SK-N-MC (cell line): ENCODE data around the gene NFAT5.
A peak's percentile ranks its signal among the peaks of the same experiment; 100 is the strongest.

Source experiments
- DNase-seq: peaks from one replicate; pipeline ENCODE4 v3.0.0-alpha.2; 2011; ENCODE audit warnings: low read depth, low spot score
- H3K27ac ChIP-seq: fragments of 200-600 bp; sonication (generic); 2 replicates; pipeline ENCODE4 v1.5.1; 2016; ENCODE audit warnings: mixed run types
- H3K36me3 ChIP-seq: fragments of 200-600 bp; sonication (generic); 2 replicates; pipeline ENCODE4 v1.6.1; 2017; ENCODE audit warnings: antibody characterized with exemption, low read length, mixed read lengths; ENCODE audit not compliant: insufficient read depth
- H3K4me3 ChIP-seq: fragments of 200-600 bp; sonication (generic); 2 replicates; pipeline ENCODE4 v1.5.1; 2016
- H3K9ac ChIP-seq: fragments of 200-600 bp; sonication (generic); 2 replicates; pipeline ENCODE4 v1.8.0; 2017; ENCODE audit warnings: mixed run types, mixed read lengths; ENCODE audit not compliant: insufficient read length
- H3K9me3 ChIP-seq: fragments of 200-600 bp; sonication (generic); 2 replicates; pipeline ENCODE4 v1.6.1; 2017; ENCODE audit warnings: low read depth, mild to moderate bottlenecking, antibody characterized with exemption, low read length, moderate library complexity, mixed read lengths
- EZH2 ChIP-seq: fragments of 200-600 bp; sonication (generic); IDR thresholded peaks from one replicate; pipeline ENCODE4 v1.6.1; 2017; ENCODE audit warnings: antibody characterized with exemption
- FOXP2 ChIP-seq: optimal IDR thresholded peaks from 2 replicates; pipeline ENCODE3; 2011; ENCODE audit warnings: mild to moderate bottlenecking, moderate library complexity; ENCODE audit not compliant: insufficient read depth; ENCODE audit errors: extremely low read length, control extremely low read depth
- POLR2AphosphoS5 ChIP-seq: IDR thresholded peaks from 2 replicates; pipeline ENCODE4 v1.6.1; 2012; ENCODE audit warnings: mild to moderate bottlenecking, low read depth, low read length, borderline replicate concordance

NFAT5 gene

GRCh38 chr16:69644790-69645189 lies 79.0 kb downstream of the NFAT5 start:
- DNase-seq, result no peak
- H3K36me3 ChIP-seq, result peaks cover 7% of the 10 kb centered on the region; the same call in 1 of the 2 replicates
- no peak overlapping the region for H3K4me3 ChIP-seq
- H3K27ac ChIP-seq, result no peak overlapping the region
- H3K9me3 ChIP-seq, result no peaks in the 10 kb centered on the region
- no peak overlapping the region for H3K9ac ChIP-seq
- TF ChIP-seq POLR2AphosphoS5 (no peak), EZH2 (no peak), FOXP2 (no peak)

DNA sequence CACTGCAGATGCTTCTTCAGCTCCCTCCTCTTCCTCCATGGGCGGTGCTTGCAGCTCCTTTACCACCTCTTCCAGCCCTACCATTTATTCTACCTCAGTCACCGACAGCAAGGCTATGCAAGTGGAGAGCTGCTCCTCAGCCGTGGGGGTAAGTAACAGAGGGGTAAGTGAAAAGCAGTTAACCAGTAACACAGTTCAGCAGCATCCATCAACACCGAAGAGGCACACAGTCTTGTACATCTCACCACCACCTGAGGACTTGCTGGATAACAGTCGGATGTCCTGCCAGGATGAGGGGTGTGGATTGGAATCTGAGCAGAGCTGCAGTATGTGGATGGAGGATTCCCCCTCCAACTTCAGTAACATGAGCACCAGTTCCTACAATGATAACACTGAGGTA lies 81.3 kb downstream of the NFAT5 start:
- Histone ChIP-seq H3K4me3 (no peak overlapping the region), H3K9me3 (no peaks in the 10 kb centered on the region), H3K9ac (no peak overlapping the region), H3K36me3 (peaks cover 7% of the 10 kb centered on the region; the same call in 1 of the 2 replicates), H3K27ac (no peak overlapping the region)
- TF ChIP-seq POLR2AphosphoS5 (no peak), FOXP2 (no peak), EZH2 (no peak)
- DNase-seq, result no peak

DNA sequence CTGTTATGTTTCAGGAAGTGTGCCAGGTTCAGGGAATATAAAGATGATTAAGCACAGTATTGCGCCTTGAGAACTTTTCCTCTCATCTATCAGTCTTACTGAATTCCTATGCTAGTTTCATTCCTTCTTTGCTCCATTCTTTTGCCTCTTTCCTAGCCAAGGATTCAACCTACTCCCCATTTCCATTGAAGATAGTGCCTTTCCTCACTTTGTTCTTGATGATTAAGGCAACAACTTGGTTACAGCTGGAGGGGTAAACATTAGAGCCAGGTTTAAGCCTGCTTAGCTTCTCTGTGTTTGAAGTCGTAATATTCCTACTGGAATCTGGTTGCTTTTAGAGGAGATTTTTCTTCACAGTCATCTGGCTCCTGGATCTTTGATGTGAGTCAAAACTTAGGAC lies 85.5 kb downstream of the NFAT5 start:
- Histone ChIP-seq H3K9ac (no peak overlapping the region), H3K27ac (no peak overlapping the region), H3K4me3 (no peak overlapping the region), H3K9me3 (no peaks in the 10 kb centered on the region), H3K36me3 (peaks cover 12% of the 10 kb centered on the region; the same call in 1 of the 2 replicates)
- TF ChIP-seq POLR2AphosphoS5, result no peak
- no peak for TF ChIP-seq EZH2
- TF ChIP-seq FOXP2, result no peak
- no peak for DNase-seq

DNA sequence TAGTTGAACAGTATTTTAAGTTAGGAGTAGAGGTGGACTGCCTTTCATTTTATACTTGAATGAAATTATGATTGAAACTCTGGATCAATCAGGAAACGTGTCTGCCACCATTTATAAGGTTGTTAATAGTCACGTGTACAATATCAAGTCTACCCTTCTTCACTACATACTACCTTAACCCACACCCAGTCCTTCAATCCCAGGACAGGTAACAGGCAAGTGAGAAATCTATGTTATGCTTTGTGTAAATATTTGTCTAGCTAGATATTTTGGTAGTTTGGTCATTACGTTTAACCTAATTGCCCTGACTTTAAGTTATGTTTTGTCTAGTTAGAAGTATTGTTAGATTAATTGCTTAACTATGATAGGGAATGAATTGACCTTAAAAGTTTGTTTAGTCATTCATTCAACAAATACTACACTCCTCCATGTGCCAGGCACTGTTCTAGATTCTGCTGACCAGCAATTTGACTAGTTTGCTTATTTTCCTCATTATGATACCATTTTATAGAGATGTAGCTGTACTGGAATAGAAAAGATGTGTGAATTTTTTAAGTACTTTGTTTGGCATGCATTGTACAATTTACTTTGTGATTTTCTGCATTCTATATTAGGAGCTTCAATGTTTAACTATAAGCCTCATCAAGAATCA lies 88.6 kb downstream of the NFAT5 start:
- TF ChIP-seq POLR2AphosphoS5, result no peak
- TF ChIP-seq FOXP2, result no peak
- TF ChIP-seq EZH2, result no peak
- H3K36me3 ChIP-seq, result peaks cover 5% of the 10 kb centered on the region; the same call in 1 of the 2 replicates

GRCh38 chr16:69660166-69660565 lies 94.4 kb downstream of the NFAT5 start:
- no peaks in the 10 kb centered on the region; the same call in 1 of the 2 replicates for H3K36me3 ChIP-seq
- no peak for DNase-seq
- H3K9ac ChIP-seq, result no peak overlapping the region
- no peak overlapping the region for H3K4me3 ChIP-seq
- no peak for TF ChIP-seq POLR2AphosphoS5
- TF ChIP-seq EZH2, result no peak
- TF ChIP-seq FOXP2, result no peak
- H3K27ac ChIP-seq, result no peak overlapping the region
- H3K9me3 ChIP-seq, result no peaks in the 10 kb centered on the region

More for the DNA sequence above, 88.6 kb downstream of the NFAT5 start:
- DNase-seq, result no peak
- no peak overlapping the region for H3K27ac ChIP-seq
- H3K9ac ChIP-seq, result no peak overlapping the region
- H3K9me3 ChIP-seq, result no peaks in the 10 kb centered on the region
- no peak overlapping the region for H3K4me3 ChIP-seq

DNA sequence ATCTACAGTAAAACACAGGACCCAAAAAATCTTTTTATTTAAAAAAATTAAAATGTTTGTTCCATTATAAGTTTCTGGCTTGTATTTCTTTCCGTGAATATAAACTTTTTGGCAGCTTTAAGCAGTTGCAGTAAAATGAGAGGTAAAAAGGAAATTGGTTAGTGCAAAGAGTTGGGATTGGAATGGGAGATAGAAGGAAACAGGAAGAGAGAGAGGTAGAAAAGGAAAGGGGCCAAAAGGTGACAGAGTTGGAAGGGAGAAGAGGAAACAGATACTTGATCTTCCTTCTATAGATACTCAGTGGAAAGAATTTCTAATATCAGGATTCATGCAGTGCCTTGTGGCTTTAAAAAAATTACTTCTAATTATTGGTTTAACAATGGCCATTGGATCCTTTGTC lies 97.1 kb downstream of the NFAT5 start:
- H3K9me3 ChIP-seq, result no peaks in the 10 kb centered on the region
- no peak overlapping the region for H3K27ac ChIP-seq
- H3K36me3 ChIP-seq, result no peaks in the 10 kb centered on the region
- H3K4me3 ChIP-seq, result no peak overlapping the region
- no peak for DNase-seq
- TF ChIP-seq FOXP2 (no peak), EZH2 (no peak), POLR2AphosphoS5 (no peak)
- no peak overlapping the region for H3K9ac ChIP-seq

DNA sequence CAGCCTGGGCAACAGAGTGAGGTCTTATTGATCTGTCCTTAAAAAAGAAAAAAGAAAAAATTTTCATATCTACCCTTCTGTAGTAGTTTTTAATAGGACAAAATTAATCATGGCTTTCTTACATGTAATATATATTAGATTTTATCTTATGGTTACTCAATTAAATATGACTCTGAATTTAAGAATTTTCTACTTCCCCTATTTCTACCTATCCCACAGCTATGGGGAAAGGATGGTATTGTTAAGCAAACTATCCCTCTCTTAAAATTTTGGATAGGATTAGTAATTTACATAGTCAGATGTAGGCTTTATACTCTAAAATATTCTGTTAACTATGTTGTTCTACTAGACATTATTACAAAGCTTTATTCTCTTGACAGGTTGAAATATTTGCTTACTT lies 98.1 kb downstream of the NFAT5 start:
- H3K4me3 ChIP-seq, result no peak overlapping the region
- no peaks in the 10 kb centered on the region for H3K36me3 ChIP-seq
- H3K9ac ChIP-seq, result no peak overlapping the region
- TF ChIP-seq POLR2AphosphoS5, result no peak
- no peak for TF ChIP-seq EZH2
- no peak for TF ChIP-seq FOXP2
- DNase-seq, result no peak
- H3K27ac ChIP-seq, result no peak overlapping the region
- H3K9me3 ChIP-seq, result no peaks in the 10 kb centered on the region

DNA sequence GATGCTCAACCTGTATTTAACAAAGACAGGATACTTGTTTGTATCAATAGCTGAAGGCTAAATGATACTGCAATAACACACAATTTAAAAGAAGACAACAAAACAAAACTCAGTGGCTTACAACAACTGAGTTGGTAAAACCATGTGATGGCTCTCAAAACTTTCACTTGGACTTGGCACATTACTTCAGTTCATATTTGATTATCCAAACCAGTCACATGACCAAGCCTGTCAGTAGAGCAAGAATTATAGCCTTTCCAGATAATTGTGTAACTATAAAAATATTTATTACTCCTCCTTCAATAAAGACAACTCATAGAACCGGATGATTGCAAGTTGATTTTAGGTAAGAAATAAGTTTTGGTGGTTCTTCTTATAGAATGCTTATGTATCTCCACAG lies 103.8 kb downstream of the NFAT5 start:
- DNase-seq, result no peak
- H3K9me3 ChIP-seq, result no peaks in the 10 kb centered on the region
- H3K36me3 ChIP-seq, result peaks cover 3% of the 10 kb centered on the region; the same call in 1 of the 2 replicates
- H3K27ac ChIP-seq, result 0 out of 2 replicates have a peak overlapping the region, but pooled peaks have one; percentile 9
- no peak overlapping the region for H3K9ac ChIP-seq
- TF ChIP-seq FOXP2, result no peak
- TF ChIP-seq POLR2AphosphoS5, result no peak
- TF ChIP-seq EZH2, result no peak
- no peak overlapping the region for H3K4me3 ChIP-seq

GRCh38 chr16:69672315-69672997 lies 106.7 kb downstream of the NFAT5 start:
- H3K36me3 ChIP-seq, result peaks cover 6% of the 10 kb centered on the region; the same call in 1 of the 2 replicates
- H3K4me3 ChIP-seq, result no peak overlapping the region
- no peak for TF ChIP-seq FOXP2
- no peak for TF ChIP-seq POLR2AphosphoS5
- TF ChIP-seq EZH2, result no peak
- DNase-seq, result no peak
- no peaks in the 10 kb centered on the region for H3K9me3 ChIP-seq
- no peak overlapping the region for H3K9ac ChIP-seq
- H3K27ac ChIP-seq, result peak overlapping the region; percentile 25; the same call in 1 of the 2 replicates
